ENCODE data around the gene RPS6KL1.

Gene RPS6KL1

DNA sequence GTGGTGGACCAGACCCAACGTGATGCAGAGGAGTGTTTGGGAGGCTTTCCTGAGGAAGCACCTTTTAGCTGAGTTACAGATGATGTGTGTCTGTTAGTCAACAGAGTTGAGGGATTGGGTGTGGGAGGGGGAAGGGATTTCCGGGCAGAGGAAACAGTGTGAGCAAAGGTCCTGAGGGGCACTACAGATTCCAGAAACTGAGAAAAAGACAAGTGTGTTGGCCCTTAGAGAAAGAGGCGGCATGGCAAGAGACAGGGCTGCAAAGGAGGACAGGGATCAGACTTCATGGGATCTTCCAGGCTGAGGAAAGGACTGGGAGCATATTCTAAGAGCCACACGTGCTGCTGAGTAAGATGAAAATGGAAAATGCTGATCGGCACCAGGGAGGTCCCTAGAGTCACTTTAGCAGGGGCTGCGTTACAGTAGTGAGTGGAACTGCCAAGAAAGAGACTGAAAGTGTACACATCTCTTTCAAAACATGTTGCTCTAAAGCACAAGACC lies 9.4 kb upstream of the RPS6KL1 start:
- TF ChIP-seq REST (IDR thresholded peaks at IDR 0.05; ENCODE audit: low read depth): no peak
- TF ChIP-seq, protein P1, sequence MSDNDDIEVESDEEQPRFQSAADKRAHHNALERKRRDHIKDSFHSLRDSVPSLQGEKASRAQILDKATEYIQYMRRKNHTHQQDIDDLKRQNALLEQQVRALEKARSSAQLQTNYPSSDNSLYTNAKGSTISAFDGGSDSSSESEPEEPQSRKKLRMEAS (IDR thresholded peaks at IDR 0.05): no peak
- TF ChIP-seq CREB1 (IDR thresholded peaks at IDR 0.05; ENCODE audit: low read depth): no peak
- TF ChIP-seq TCF12 (IDR thresholded peaks at IDR 0.05; ENCODE audit: low read depth): no peak
- TF ChIP-seq RAD21 (IDR thresholded peaks at IDR 0.05; ENCODE audit: low read depth): no peak
- no peak for TF ChIP-seq FOXM1 (IDR thresholded peaks at IDR 0.05; ENCODE audit: borderline replicate concordance, low read depth)
- no peak for TF ChIP-seq USF1 (IDR thresholded peaks at IDR 0.05)
- TF ChIP-seq ZBTB7A (IDR thresholded peaks at IDR 0.05; ENCODE audit: low read depth): no peak
- no peak for TF ChIP-seq YY1 (IDR thresholded peaks at IDR 0.05; ENCODE audit: low read depth)
- TF ChIP-seq CEBPB (IDR thresholded peaks at IDR 0.05): no peak
- no peak for TF ChIP-seq TAF1 (IDR thresholded peaks at IDR 0.05; ENCODE audit: low read depth)
- TF ChIP-seq TEAD4 (IDR thresholded peaks at IDR 0.05): no peak
- TF ChIP-seq NFIC (IDR thresholded peaks at IDR 0.05): no peak
- no peak for TF ChIP-seq EP300 (IDR thresholded peaks at IDR 0.05; ENCODE audit: borderline replicate concordance)
- no peak for TF ChIP-seq EGR1 (IDR thresholded peaks at IDR 0.05)

DNA sequence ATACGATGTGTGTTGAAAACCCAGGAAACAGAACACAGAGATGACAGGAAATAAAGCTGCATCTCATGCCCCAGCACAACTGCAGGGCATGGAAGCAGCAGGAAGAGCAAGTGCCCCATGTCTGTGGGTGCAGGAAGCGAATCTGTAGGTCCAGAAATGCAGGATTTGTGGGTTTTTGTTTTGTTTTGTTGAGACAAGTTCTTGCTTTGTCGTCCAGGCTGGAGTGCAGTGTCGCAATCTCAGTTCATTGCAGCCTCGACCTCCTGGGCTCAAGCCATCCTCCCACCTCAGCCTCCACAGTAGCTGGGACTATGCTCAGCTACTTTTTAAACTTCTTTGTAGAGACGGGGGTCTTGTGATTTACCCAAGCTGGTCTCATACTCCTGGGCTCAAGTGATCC lies 6.2 kb upstream of the RPS6KL1 start:
- no peak for TF ChIP-seq REST (IDR thresholded peaks at IDR 0.05; ENCODE audit: low read depth)
- no peak for TF ChIP-seq FOXM1 (IDR thresholded peaks at IDR 0.05; ENCODE audit: borderline replicate concordance, low read depth)
- no peak for TF ChIP-seq ZBTB7A (IDR thresholded peaks at IDR 0.05; ENCODE audit: low read depth)
- no peak for TF ChIP-seq RAD21 (IDR thresholded peaks at IDR 0.05; ENCODE audit: low read depth)
- TF ChIP-seq TCF12 (IDR thresholded peaks at IDR 0.05; ENCODE audit: low read depth): no peak
- TF ChIP-seq EP300 (IDR thresholded peaks at IDR 0.05; ENCODE audit: borderline replicate concordance): no peak
- no peak for TF ChIP-seq TEAD4 (IDR thresholded peaks at IDR 0.05)
- no peak for TF ChIP-seq EGR1 (IDR thresholded peaks at IDR 0.05)
- no peak for TF ChIP-seq USF1 (IDR thresholded peaks at IDR 0.05)
- TF ChIP-seq CREB1 (IDR thresholded peaks at IDR 0.05; ENCODE audit: low read depth): no peak
- no peak for TF ChIP-seq NFIC (IDR thresholded peaks at IDR 0.05)
- TF ChIP-seq TAF1 (IDR thresholded peaks at IDR 0.05; ENCODE audit: low read depth): no peak
- no peak for TF ChIP-seq YY1 (IDR thresholded peaks at IDR 0.05; ENCODE audit: low read depth)

DNA sequence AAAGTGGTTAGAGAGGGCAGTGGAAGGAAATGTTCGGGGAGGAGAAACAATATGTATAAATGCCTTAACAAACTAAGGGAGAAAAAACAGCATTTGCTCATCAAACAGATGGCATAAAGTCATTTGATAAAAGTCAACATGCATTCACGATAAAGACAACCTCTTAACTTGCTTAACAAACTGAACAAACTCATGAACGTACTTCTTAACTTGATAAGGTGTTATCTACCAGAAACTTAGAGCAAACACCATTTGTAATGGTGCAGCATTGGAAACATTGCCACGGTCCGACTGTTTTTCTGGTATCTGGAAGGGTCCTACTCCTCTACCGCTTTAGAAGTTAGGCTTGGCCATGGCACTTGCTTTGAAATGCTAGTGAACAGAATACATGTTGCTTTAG lies 4.2 kb upstream of the RPS6KL1 start:
- no peak for TF ChIP-seq EGR1 (IDR thresholded peaks at IDR 0.05)
- no peak for TF ChIP-seq ZBTB7A (IDR thresholded peaks at IDR 0.05; ENCODE audit: low read depth)
- TF ChIP-seq, protein P1 (IDR thresholded peaks at IDR 0.05): no peak
- TF ChIP-seq USF1 (IDR thresholded peaks at IDR 0.05): no peak
- no peak for TF ChIP-seq TEAD4 (IDR thresholded peaks at IDR 0.05)
- TF ChIP-seq CEBPB (IDR thresholded peaks at IDR 0.05): no peak
- TF ChIP-seq EP300 (IDR thresholded peaks at IDR 0.05; ENCODE audit: borderline replicate concordance): no peak

DNA sequence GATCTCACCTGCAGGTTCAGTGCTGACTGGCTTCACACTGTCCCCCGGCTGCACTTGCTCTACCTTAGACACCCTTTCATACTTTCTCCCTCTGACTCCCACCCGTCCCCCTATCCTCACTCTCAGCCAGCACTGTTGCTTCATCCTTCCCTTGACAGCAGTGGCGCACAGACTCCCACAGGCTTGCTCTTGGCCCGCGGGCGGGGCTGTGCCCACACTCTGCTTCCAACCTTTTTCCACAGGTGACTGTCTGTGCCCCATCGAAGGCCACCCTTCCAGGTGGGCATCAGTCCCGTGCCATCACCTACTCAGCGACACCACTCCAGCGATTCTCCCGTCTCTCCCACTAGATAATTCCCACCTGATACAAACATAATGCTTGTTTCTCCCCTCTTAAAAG lies 1.0 kb upstream of the RPS6KL1 start:
- TF ChIP-seq CEBPB (IDR thresholded peaks at IDR 0.05) (no peak), TCF12 (IDR thresholded peaks at IDR 0.05; ENCODE audit: low read depth) (no peak), EGR1 (IDR thresholded peaks at IDR 0.05) (no peak), NFIC (IDR thresholded peaks at IDR 0.05) (no peak), ZBTB7A (IDR thresholded peaks at IDR 0.05; ENCODE audit: low read depth) (no peak), USF1 (IDR thresholded peaks at IDR 0.05) (no peak), RAD21 (IDR thresholded peaks at IDR 0.05; ENCODE audit: low read depth) (no peak), TAF1 (IDR thresholded peaks at IDR 0.05; ENCODE audit: low read depth) (no peak), EP300 (IDR thresholded peaks at IDR 0.05; ENCODE audit: borderline replicate concordance) (no peak), FOXM1 (IDR thresholded peaks at IDR 0.05; ENCODE audit: borderline replicate concordance, low read depth) (no peak), TEAD4 (IDR thresholded peaks at IDR 0.05) (no peak), CREB1 (IDR thresholded peaks at IDR 0.05; ENCODE audit: low read depth) (no peak), YY1 (IDR thresholded peaks at IDR 0.05; ENCODE audit: low read depth) (no peak), REST (IDR thresholded peaks at IDR 0.05; ENCODE audit: low read depth) (no peak)
- TF ChIP-seq, protein P1 (IDR thresholded peaks at IDR 0.05): no peak

All from Ishikawa (cell line).